ENCODE measurements around the gene EXPH5. TPM values are rescaled to one million over a fixed set of nuclear protein-coding genes. Genes with fewer than 3 reads are reported as not detected.

EXPH5 gene
- total and polyA plus RNA-seq, 2 donors (not counting 1 experiment from before 2014, with no cell fraction given), result 0.12 to 0.37 TPM

GRCh38 chr11:108498816-108499408, 94.7 kb downstream of the EXPH5 start:
- H3K4me3 ChIP-seq (ENCODE audit: control extremely low read depth in 1 of 5, extremely low read depth in 1 of 5, insufficient read depth in 1 of 5, low read depth in 2 of 5, low read length in 4 of 5), result peak overlapping the region; percentile 43 to 91 (median 76)
- no peaks in the 10 kb centered on the region for H4K20me1 ChIP-seq (ENCODE audit: control insufficient read depth, insufficient read depth, low read length, poor library complexity, severe bottlenecking)
- ChIA-PET POLR2A (no interaction called here), CTCF (no interaction called here)
- H3K36me3 ChIP-seq (replicated peaks in 1 of 2; ENCODE audit: control extremely low read depth in 1 of 2, control insufficient read depth in 1 of 2, extremely low read depth in 1 of 2, insufficient read depth in 2 of 2, low read length in 1 of 2), result no peaks in the 10 kb centered on the region
- peaks cover 0 to 7% of the 10 kb centered on the region in 2 donors for H3K4me1 ChIP-seq (ENCODE audit: control insufficient read depth in 2 of 2, insufficient read depth in 2 of 2, low read length in 2 of 2)
- 85% methylated on average over 19 of the region's 29 CpGs for WGBS (ENCODE audit: insufficient coverage)
- DNase-seq (no peak), ATAC-seq (ENCODE audit: low read depth) (no peak)
- intact Hi-C loops (cut with micrococcal nuclease), result loop anchor here (10.0 kb wide), 2 partner anchors 274 to 374 kb away; partner anchors contain the start of genes ACAT1, ATM and NPAT
- peak overlapping the region; percentile 87 for H2AFZ ChIP-seq (ENCODE audit: insufficient read depth, low read depth, low read length, poor library complexity, severe bottlenecking)
- Mint-ChIP-seq H3K4me3 (peak overlapping the region; percentile 86), H3K27ac (peak overlapping the region; percentile 77), H3K9me3 (ENCODE audit: insufficient read depth) (no peaks in the 10 kb centered on the region), H3K27me3 (no peaks in the 10 kb centered on the region), H3K4me1 (peaks cover 13% of the 10 kb centered on the region)
- no peaks in the 10 kb centered on the region for H3K9me3 ChIP-seq (ENCODE audit: control extremely low read depth in 1 of 3, control insufficient read depth in 2 of 3, insufficient read depth in 1 of 3, low read length in 2 of 3)
- peak overlapping the region; percentile 75 for H3K9ac ChIP-seq (ENCODE audit: low read length)
- no peaks in the 10 kb centered on the region for H3K79me2 ChIP-seq (ENCODE audit: control insufficient read depth, insufficient read depth, low read length)
- H3K27me3 ChIP-seq (replicated peaks in 1 of 4; ENCODE audit: control extremely low read depth in 1 of 4, control insufficient read depth in 3 of 4, insufficient read depth in 4 of 4, low read length in 3 of 4), result no peaks in the 10 kb centered on the region
- H3K27ac ChIP-seq (ENCODE audit: low read length in 2 of 2), result no peak overlapping the region
- H3K4me2 ChIP-seq (replicated peaks; ENCODE audit: low read depth, low read length, poor library complexity, severe bottlenecking), result peak overlapping the region; percentile 93
- TF ChIP-seq EZH2 (IDR thresholded peaks at IDR 0.05; ENCODE audit: borderline replicate concordance, insufficient read depth, low read depth, low read length, poor library complexity, severe bottlenecking), result no peak
- TF ChIP-seq CTCF (IDR thresholded peaks at IDR 0.05), result no peak

GRCh38 chr11:108498046-108498815, 95.3 kb downstream of the EXPH5 start, which contains the start of gene POGLUT3:
TSS of gene POGLUT3 (minus strand) at chr11:108498384. CDS start at chr11:108498366, 18 bp downstream.
- Histone ChIP-seq H3K4me3 (ENCODE audit: control extremely low read depth in 1 of 5, extremely low read depth in 1 of 5, insufficient read depth in 1 of 5, low read depth in 2 of 5, low read length in 4 of 5) (peak within 1 kb of the TSS; percentile 71 to 93 (median 80)), H3K9me3 (ENCODE audit: control extremely low read depth in 1 of 3, control insufficient read depth in 2 of 3, insufficient read depth in 1 of 3, low read length in 2 of 3) (no peaks in the 10 kb centered on the region), H3K27me3 (replicated peaks in 1 of 4; ENCODE audit: control extremely low read depth in 1 of 4, control insufficient read depth in 3 of 4, insufficient read depth in 4 of 4, low read length in 3 of 4) (no peaks in the 10 kb centered on the region), H3K36me3 (replicated peaks in 1 of 2; ENCODE audit: control extremely low read depth in 1 of 2, control insufficient read depth in 1 of 2, extremely low read depth in 1 of 2, insufficient read depth in 2 of 2, low read length in 1 of 2) (no peaks in the 10 kb centered on the region), H3K4me1 (ENCODE audit: control insufficient read depth in 2 of 2, insufficient read depth in 2 of 2, low read length in 2 of 2) (peaks cover 0 to 7% of the 10 kb centered on the region in 2 donors), H3K9ac (ENCODE audit: low read length) (peak within 1 kb of the TSS; percentile 75), H4K20me1 (ENCODE audit: control insufficient read depth, insufficient read depth, low read length, poor library complexity, severe bottlenecking) (no peaks in the 10 kb centered on the region), H3K4me2 (replicated peaks; ENCODE audit: low read depth, low read length, poor library complexity, severe bottlenecking) (peak within 1 kb of the TSS; percentile 93), H2AFZ (ENCODE audit: insufficient read depth, low read depth, low read length, poor library complexity, severe bottlenecking) (peak within 1 kb of the TSS; percentile 87), H3K27ac (ENCODE audit: low read length in 2 of 2) (peak within 1 kb of the TSS; percentile 71 to 80), H3K79me2 (ENCODE audit: control insufficient read depth, insufficient read depth, low read length) (no peaks in the 10 kb centered on the region)
- peaks cover 13% of the 10 kb centered on the region for H3K4me1 Mint-ChIP-seq
- H3K4me3 Mint-ChIP-seq, result peak within 1 kb of the TSS; percentile 100
- H3K9me3 Mint-ChIP-seq (ENCODE audit: insufficient read depth), result no peaks in the 10 kb centered on the region
- TF ChIP-seq EZH2 (IDR thresholded peaks at IDR 0.05; ENCODE audit: borderline replicate concordance, insufficient read depth, low read depth, low read length, poor library complexity, severe bottlenecking) (no peak), CTCF (IDR thresholded peaks at IDR 0.05) (no peak)
- CTCF ChIA-PET, result no interaction called here
- POLR2A ChIA-PET, result no interaction called here
- ATAC-seq (ENCODE audit: low read depth) (peak; percentile 66), DNase-seq (peak; percentile 54)
- WGBS (ENCODE audit: insufficient coverage), result under 1% methylated on average over 77 of the region's 84 CpGs
- no peaks in the 10 kb centered on the region for H3K27me3 Mint-ChIP-seq
- peak within 1 kb of the TSS; percentile 98 for H3K27ac Mint-ChIP-seq
- intact Hi-C loops (cut with micrococcal nuclease), result loop anchor here (10.0 kb wide), 2 partner anchors 273 to 373 kb away; partner anchors contain the start of genes ACAT1, ATM and NPAT
